CD4-positive, alpha-beta T cell treated with Interleukin-17A for 1 hour (primary cell): Measurements from ENCODE around the gene PTGFR.

Experiments used
- DNase-seq: peaks from one replicate; pipeline ENCODE4 v3.0.0-alpha.2; 2020

PTGFR gene, protein sequence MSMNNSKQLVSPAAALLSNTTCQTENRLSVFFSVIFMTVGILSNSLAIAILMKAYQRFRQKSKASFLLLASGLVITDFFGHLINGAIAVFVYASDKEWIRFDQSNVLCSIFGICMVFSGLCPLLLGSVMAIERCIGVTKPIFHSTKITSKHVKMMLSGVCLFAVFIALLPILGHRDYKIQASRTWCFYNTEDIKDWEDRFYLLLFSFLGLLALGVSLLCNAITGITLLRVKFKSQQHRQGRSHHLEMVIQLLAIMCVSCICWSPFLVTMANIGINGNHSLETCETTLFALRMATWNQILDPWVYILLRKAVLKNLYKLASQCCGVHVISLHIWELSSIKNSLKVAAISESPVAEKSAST

DNA sequence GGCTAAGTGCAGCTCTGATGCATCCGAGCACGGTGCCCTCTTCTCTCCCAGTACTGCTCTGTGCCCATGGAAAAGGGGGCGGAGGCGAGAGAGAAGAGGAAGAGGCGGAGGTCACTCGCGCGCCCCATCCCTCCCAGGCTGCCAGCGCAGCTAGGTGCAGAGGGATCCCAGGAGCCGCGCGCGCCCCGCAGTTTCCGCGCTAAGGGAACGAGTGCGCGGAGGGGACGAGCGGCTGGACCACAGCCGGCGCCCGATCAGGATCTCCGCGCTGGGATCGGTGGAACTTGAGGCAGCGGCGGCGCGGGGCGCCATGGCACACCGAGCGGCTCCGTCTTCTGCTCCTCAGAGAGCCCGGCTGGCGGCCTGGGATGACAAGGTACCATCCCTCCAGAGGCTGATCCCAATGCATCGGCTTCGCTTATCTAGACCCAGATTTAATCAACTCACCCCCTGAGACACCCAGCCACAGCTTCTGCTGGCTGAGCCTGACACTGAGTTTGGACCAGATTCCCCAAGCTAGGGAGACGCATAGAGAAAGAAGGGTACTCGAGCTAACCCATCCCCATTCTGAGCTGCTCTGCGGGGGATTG is at the start of gene PTGFR:
Gene PTGFR, plus strand, starts transcription at position 114 of the 590 bp plus-strand sequence. CDS start 1,770 bp downstream, outside the sequence.
- no peak for DNase-seq

DNA sequence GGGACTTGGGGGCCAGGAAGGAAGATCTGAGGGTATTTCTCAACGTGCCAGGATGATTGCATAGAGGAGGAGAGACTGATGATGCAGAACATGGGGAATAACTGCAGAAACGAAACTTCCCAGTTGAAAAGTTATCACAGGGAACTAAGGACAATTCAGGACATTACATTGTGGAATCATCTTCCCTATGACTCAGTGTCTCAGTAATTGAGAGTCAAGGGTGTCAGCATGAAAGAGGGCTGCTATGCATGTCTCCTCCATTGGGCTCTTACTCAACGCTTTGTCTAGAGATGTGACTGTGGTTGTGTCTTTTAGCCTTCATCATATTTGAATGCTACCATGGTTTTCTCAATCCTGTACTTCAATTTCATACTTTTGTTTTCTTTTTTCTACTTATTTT is 48.9 kb upstream of the PTGFR start:
- no peak for DNase-seq

DNA sequence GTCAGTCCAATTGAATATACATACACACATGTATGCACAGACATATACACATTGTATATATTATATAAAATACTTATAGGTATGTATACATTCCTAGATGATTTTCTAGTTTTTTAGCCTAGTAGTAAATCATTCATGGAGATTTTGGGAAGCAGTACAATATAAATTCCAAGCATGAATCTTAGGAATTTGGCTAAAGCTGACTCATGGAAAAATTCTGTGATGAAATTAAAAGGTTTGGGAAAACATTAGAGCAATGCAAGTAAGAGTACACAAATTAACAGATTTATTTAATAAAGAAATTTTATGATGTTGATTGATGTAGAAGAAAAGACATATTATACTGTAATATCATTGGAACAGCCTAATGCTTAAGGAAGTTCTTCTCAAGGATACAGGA is 43.7 kb upstream of the PTGFR start:
- DNase-seq = no peak

DNA sequence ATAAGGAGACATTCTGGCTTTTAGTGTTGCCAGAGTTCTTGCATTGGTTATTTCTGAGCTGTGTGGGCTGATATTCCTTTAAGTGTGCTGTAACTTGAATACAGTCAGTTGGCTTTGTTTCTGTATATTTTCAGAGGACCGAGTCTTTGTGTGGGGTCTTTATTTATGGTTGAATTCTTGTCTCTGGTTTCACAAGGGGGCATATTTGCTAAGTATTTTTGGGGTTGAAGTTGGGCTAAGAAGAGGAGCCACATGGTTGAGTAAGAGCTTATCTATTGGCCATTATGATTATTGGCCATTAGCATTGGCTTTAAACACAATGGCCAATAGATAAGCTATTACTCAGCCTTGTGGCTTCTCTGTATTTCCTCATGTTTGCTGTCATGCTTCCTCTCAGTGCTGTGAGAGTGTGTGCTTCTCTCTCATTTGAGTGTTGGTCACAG is 26.3 kb upstream of the PTGFR start:
- no peak for DNase-seq

DNA sequence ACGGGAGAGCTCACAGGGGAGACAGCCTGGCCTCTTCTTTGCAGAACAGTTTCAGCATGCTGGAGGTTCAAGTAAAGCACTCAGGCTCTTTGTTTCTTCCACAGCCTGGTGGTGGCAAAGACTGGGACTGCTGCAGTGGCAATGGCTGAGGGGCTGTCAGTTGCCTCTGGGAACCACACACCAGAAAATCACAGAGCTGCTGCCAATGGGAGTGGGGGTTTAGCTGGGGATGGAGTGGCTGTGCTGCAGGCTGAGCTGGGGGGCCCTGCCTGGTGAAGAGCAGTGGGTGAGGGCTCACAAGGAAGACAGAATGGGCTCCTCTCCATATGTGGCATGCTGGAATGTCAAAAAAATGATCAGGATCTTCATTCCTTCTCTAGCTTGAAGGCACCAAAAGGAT is 25.6 kb upstream of the PTGFR start:
- no peak for DNase-seq

DNA sequence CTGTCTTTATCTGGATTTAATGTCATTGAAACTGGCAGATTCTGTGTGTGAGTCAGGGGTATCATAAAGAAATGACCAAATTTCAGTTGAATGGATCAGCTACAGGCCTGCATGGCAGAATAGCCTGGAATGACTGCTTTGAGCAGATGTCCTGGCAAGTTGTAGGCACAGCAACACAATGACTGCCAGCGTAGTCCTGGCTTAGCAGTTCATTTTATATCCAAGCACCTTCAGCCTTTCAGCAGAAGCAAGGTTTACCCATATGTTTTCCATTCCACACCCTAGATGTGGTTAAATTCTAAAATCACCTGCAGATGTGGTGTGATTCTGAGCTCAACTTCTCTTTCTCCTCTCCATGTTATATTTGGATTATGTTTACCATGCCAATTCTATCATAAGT is 22.3 kb upstream of the PTGFR start:
- DNase-seq = no peak

DNA sequence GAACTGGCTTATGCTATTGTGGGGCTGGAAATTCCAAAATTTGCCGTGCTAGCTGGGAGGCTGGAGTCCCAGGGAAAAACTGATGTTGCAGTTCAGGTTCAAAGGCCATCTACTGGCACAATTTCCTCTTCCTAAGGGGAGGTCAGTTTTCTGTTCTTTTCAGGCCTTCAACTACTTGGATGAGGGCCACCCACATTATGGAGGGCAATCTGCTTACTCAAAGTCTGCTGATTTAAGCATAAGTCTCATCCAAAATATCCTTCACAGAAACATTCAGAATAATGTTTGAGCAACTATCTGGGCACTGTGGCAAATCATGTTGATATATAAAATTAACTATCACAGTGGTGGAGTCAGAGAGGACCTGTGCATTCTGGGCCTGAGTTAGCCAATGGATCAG is 21.2 kb upstream of the PTGFR start:
- no peak for DNase-seq

DNA sequence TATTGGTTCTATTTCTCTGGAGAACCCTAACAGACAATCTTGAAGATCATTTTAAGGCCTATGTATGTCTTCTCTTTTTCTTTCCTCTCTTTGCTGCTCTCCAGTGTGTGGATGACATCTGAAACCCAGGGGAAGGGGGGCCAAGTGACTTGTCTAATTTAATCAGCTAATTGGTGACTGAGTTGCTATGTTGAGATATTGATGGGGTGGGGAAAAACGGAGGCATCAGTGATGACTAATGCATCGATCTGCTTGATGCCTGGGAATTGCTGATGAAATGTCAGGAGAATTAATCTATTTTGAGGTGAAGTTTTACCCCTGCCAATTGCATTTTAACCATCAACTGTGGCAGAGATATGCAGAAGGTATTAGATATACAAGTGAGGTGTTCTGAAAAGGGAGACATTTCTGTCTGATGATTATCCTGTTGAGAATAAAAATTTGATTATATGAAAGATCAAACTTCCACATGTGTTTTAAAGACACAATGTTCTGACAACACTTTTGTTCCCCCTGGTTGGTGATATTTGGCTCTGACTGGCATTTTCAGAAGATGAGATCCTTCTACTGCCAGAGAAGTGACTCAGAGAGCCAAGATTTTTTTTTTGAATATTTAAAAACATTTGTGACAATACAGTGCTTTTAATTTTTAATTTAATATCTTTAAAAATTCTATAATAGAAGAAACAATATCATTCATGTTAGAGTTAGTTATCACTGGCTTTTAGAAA is 18.7 kb upstream of the PTGFR start:
- DNase-seq = no peak

DNA sequence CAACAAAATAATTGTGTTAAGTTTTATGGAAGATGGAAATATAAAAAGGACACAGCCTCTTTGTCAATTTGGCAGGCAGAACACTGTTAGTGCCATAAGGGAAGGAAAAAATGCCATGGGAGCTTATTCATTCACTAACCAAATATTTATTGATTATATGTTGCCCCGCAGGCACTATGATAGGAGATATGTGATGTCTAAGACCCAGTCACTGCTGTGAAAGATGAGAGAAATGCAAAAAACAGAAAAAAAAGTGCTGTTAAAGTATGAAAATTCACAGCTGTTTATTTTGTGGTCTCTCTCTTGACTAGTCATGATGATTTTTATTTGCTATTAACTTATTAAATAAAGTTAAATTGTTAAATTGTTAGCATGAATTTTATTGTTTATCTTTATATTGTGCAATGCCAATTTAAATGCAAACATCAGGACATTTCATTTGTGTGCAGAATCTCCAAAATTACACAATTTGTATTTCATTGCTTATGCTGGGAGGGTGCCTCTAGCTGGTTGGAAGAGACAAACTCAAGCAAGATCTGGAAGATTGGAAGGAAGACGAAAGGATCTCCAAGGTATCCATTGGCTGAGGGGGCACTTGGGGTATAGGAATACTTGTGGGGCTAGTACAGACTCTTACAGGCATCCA is 17.8 kb upstream of the PTGFR start:
- DNase-seq = no peak

DNA sequence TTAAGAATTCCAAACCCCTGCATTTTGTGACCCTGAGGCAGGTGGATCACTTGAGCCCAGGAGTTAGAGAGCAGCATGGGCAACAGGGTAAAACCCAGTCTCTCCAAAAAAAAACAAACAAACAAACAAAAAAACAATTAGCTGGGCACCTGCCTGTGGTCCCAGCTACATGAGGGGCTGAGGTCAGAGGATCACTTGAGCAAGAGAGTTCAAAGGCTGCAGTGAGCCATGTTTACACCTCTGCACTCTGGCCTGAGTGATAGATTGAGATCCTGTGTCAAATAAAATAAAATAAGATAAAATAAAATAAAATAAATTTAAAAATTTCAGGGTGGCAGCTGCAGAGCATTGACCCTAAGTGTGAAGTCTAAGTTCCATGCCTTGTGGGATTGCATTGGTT is 16.7 kb upstream of the PTGFR start:
- no peak for DNase-seq

DNA sequence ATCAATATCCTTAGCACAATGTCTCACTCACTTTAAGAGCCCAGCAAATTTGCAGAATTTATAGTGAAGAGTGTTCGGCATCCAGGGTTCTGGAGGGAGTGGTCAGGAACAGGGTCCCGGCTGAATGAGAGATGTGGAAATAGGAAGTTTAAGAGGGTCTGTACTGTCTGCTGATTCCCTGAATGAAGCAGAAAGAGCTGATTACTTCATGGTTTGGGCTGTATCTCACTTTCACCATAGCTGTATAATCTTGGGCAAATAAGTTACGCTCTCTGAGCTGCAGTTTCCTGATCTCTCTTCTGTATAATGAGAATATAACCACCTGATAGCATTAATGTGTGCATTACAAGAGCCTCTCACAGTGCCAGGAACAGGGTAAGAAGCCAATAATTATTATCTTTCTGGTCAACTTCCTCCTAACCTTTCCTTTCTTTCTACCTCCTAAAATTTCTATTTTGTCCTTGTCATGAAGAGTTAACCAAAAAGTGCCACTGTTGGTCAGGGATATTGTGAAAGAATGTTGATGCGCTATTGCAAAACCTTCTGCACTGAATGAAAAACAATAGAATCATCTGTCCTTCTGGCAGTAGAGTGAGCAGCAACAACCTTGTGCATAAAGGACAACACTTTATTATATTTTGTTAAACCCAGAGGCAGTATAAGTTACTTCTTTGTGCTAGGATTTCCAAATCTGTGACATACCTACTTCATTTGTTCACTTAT is 14.7 kb upstream of the PTGFR start:
- no peak for DNase-seq

DNA sequence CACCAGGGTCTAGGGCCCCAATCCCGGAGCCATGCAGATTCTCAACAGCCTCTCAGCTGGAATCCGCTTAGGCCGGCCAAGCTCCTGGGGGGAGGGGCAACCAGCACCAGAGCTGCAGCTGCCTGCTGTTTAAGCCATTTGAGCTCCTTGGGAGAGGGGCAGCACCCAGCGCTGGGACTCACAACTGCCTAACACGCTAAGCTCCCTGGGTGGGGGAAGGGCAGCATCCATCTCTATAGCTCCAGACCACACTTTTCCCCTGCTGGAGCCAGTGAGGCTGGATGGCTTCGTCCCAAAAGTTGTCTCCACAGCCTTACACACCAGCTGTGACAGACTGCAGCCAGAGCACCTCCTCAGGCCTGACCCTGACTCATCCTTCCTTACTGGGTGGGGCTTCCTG is 6.9 kb upstream of the PTGFR start:
- no peak for DNase-seq

DNA sequence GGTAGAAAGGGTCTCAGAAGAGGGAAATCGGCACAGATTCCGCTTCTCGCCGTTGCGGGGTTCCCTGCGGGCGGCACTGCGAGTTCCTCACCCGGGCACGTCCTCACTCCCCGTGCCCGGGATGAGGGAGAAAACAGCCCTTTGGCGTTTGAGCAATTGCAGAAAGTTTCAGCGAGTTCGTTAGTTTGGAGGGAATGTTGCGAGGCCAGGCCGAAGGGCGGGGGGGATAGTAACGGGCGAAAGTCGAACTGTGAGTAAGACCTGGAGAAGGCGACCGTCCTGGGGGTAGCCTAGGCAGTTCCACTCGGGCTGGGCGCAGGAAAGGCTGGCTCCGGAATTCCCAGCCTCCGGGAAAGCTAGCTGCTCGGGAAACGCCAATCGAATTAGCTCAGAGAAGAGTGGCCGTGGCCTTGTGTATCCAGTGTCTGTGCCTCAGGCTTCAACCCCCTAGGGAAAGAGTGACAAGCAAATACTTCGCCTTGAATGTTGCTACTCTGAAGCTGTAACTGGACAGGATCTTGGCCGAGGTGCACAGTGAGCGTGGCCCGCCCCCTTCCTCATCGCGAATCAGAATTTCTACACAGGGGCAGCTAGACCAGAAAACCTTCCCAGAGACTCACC is 787 bp downstream of the PTGFR start:
- no peak for DNase-seq

DNA sequence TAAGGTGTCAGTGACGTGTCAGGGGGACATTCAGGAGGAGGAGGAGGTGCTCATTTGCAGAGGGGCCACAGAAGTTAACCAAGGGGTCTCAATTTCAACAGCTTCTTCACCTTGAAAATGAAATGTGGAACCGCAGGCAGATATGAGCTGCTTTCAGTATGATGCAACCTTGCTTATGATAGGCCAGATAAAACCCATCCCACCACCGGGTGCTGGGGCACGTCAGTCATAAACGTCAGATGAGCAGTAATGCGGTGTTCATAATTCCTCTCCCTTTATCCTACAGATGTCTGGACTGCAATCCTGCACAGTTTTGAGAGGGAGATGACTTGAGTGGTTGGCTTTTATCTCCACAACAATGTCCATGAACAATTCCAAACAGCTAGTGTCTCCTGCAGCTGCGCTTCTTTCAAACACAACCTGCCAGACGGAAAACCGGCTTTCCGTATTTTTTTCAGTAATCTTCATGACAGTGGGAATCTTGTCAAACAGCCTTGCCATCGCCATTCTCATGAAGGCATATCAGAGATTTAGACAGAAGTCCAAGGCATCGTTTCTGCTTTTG is 1.7 kb downstream of the PTGFR start:
- DNase-seq = no peak

DNA sequence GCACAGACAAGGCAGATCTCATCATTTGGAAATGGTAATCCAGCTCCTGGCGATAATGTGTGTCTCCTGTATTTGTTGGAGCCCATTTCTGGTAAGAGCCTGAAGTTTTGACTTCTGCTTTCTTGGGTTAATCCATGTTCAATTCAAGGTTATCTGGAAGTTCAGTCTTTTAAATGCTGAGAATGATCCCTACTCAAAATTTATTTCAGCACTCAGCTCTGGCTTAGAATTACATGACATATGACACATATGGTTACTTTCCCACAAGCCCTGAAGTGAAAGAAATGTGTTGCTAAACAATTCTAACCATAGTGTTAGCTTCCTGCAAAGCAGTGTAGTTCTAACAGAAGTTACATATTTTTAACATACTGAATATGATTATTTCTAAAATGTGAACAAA is 2.7 kb downstream of the PTGFR start:
- no peak for DNase-seq

DNA sequence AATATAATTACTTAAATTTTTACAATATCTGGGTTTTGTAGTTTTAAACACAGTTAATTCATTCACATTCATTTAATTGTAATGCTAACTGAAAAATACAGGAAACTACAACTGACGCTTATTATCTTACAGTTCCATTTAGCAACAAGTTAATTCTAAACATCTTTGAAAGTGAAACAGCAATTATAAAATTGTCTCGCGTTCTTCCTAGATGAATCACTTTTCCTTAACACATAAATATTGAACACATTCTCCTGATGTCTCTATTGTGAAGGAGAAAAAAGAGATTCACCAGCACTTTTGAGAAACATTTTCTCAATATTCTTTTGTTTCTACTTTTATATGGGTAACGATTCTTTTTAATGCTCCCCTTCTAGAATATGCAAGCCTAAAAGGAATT is 6.4 kb downstream of the PTGFR start:
- no peak for DNase-seq

DNA sequence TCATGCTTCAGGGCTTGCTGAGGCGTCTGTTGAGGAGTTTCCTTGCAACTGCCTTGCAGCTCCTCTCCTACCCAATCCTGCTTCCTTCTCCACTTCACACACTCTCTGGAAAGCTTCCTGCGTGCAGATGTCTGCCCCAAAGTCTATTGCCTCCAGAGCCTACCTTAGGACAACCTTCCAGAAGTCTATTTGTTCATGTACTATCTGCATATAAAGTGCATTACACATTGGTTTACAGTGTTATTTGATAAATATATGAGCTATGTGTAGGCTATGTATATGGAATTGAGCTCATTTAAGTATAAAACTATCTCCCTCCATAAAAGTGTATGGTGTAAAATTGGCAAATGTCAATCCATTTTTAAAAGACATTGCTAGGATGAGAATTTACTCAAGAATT is 9.8 kb downstream of the PTGFR start:
- DNase-seq = no peak

DNA sequence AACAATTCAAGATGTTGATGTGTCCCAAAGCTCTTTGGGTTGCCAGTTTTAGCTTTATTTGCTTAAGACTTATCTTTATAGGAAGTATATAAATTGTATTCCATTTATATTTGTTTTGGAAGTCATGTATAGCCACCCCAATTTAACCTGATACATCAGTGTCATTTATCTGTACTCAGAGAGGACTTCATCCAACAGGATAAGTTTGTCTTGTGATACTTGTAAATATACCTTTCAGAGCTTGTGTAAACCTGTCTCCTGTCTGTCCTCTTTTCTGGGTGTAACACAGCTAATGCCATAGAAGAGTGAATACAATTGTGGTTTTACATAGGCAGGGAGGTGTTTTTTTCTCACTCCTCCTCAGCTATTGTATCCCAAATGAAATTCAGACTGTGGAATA is 10.4 kb downstream of the PTGFR start:
- DNase-seq = no peak

DNA sequence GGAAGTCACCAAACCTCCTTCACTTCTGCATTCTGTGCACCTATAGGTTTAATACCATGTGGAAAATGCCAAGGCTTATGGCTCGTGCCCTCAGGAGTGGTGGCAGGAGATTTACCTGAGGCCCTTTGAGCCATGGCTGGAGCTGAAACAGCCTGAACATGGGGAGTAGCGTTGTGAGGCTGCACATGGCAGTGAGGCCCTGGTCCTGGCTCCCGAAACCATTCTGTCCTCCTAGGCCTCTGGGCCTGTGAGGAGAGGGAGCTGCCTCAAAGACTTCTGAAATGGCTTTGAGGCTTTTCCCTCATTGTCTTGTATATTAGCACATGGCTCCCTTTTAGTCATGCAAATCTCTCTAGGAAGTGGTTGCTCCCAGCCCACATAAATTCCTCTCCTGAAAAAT is 20.6 kb downstream of the PTGFR start:
- DNase-seq = no peak

DNA sequence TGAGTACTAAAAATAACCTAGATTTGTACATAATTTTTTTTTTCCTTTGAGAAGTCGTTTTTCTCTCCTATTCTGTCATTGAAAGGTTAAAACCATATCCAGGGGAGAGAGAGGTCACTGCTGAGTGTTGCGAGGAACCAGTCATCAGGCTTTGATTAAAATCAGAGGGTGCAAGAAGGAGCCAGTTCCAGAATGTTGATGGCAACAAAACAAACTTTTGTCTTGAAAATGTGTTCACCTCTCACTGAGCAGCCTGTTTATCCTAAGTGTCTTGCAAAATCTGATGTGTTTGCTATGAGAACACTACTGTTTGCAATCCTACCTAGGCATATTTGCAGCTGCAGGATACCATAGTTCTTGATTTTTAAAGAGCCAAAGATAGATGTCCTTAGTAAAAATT is 25.9 kb downstream of the PTGFR start:
- DNase-seq = no peak

DNA sequence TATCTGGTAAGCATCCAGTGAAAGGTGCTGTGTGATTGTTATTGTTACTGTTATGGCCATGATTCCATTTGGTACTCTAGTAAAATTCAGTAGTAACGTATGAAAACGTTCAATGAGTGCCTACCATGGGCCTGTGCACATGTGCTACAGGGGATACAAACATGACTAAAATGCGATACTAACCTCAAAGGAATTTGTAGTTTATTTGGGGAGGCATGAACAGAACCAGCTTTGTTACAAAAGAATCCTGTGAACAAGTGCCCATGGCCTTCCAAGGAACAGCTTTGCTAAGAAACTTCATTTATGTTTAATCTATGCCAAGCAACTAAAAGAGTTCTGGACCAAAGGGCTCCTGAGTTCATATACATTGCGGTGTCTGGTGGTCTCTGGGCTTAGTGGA is 28.7 kb downstream of the PTGFR start:
- no peak for DNase-seq

DNA sequence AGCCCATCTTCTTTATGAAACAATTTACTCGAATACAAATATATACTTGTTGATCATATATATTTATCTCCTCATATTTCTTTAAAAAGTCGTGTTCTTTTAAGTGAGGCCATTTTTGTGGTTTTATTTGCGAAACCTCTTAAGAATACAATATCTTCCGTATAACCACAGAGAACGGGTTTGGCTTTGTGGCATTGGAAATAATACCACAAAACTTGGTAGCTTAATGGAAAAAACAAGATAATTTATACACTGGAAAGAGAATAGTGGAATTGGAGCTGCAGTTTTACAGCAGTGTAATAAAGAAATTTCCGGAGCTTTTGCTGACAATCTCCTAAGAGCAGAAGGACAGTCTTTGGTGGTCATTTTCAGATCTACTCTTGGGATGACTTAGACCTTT is 29.4 kb downstream of the PTGFR start:
- no peak for DNase-seq
